Nephron (organoid): Measurements from ENCODE around the gene DOCK2.
A peak's percentile ranks its signal among the peaks of the same experiment; 100 is the strongest.

ENCODE experiments used
- H3K27ac Mint-ChIP-seq, 3 experiments: 2 replicates each; pipeline ENCODE4 v1.8.0; 2020; ENCODE audit warnings: mixed read lengths in 3 of 3, mild to moderate bottlenecking in 2 of 3, moderate library complexity in 1 of 3
- H3K27me3 Mint-ChIP-seq: 2 replicates; pipeline ENCODE4 v1.8.0; 2021; ENCODE audit warnings: low read depth, mild to moderate bottlenecking, moderate library complexity, mixed read lengths
- H3K36me3 Mint-ChIP-seq: 2 replicates; pipeline ENCODE4 v1.8.0; 2020; ENCODE audit warnings: low read depth, mixed read lengths
- H3K4me1 Mint-ChIP-seq: 2 replicates; pipeline ENCODE4 v1.8.0; 2020; ENCODE audit warnings: mixed read lengths
- H3K4me3 Mint-ChIP-seq, 3 experiments: 2 replicates each; pipeline ENCODE4 v1.8.0; 2020; ENCODE audit warnings: mild to moderate bottlenecking in 3 of 3, mixed read lengths in 3 of 3, moderate library complexity in 2 of 3
- H3K9me3 Mint-ChIP-seq: 2 replicates; pipeline ENCODE4 v1.8.0; 2020; ENCODE audit warnings: mixed read lengths
- CTCF ChIP-seq, 3 experiments: fragments of 200-600 bp; sonication (generic); IDR thresholded peaks; one replicate each; pipeline ENCODE4 v1.5.0; 2021; ENCODE audit warnings: antibody characterized with exemption in 3 of 3; ENCODE audit not compliant: unreplicated experiment in 3 of 3

Gene DOCK2

GRCh38 chr5:169695919-169696490 is 58.9 kb downstream of the DOCK2 start:
- Mint-ChIP-seq H3K9me3 (no peaks in the 10 kb centered on the region), H3K36me3 (no peaks in the 10 kb centered on the region), H3K27ac (peak overlapping the region in 1 of 3 experiments; percentile 50), H3K27me3 (peaks cover 32% of the 10 kb centered on the region), H3K4me3 (no peak overlapping the region), H3K4me1 (no peaks in the 10 kb centered on the region)
- no peak for TF ChIP-seq CTCF (IDR thresholded peaks at IDR 0.05; ENCODE audit: unreplicated experiment in 3 of 3)

GRCh38 chr5:169696621-169697510 is 59.8 kb downstream of the DOCK2 start:
- no peak overlapping the region for H3K4me3 Mint-ChIP-seq
- peak overlapping the region in 1 of 3 experiments; percentile 15 for H3K27ac Mint-ChIP-seq
- TF ChIP-seq CTCF (IDR thresholded peaks at IDR 0.05; ENCODE audit: unreplicated experiment in 3 of 3): no peak
- H3K4me1 Mint-ChIP-seq: no peaks in the 10 kb centered on the region
- H3K36me3 Mint-ChIP-seq: no peaks in the 10 kb centered on the region
- peaks cover 30% of the 10 kb centered on the region for H3K27me3 Mint-ChIP-seq
- no peaks in the 10 kb centered on the region for H3K9me3 Mint-ChIP-seq

- Mint-ChIP-seq H3K36me3 (no peaks in the 10 kb centered on the region), H3K27ac (peak overlapping the region in 1 of 3 experiments; percentile 15), H3K4me1 (no peaks in the 10 kb centered on the region), H3K9me3 (no peaks in the 10 kb centered on the region), H3K27me3 (peaks cover 30% of the 10 kb centered on the region), H3K4me3 (no peak overlapping the region)
- no peak for TF ChIP-seq CTCF (IDR thresholded peaks at IDR 0.05; ENCODE audit: unreplicated experiment in 3 of 3)
Measured at GRCh38 chr5:169697511-169697890, 60.4 kb downstream of the DOCK2 start.

- Mint-ChIP-seq H3K36me3 (no peaks in the 10 kb centered on the region), H3K27ac (no peak overlapping the region), H3K9me3 (no peaks in the 10 kb centered on the region), H3K27me3 (peaks cover 28% of the 10 kb centered on the region), H3K4me3 (no peak overlapping the region), H3K4me1 (peaks cover 4% of the 10 kb centered on the region)
- no peak for TF ChIP-seq CTCF (IDR thresholded peaks at IDR 0.05; ENCODE audit: unreplicated experiment in 3 of 3)
Measured at GRCh38 chr5:169697976-169698375, 60.9 kb downstream of the DOCK2 start.

- no peak overlapping the region for H3K4me3 Mint-ChIP-seq
- no peaks in the 10 kb centered on the region for H3K9me3 Mint-ChIP-seq
- H3K27me3 Mint-ChIP-seq: peaks cover 16% of the 10 kb centered on the region
- peaks cover 14% of the 10 kb centered on the region for H3K4me1 Mint-ChIP-seq
- no peak for TF ChIP-seq CTCF (IDR thresholded peaks at IDR 0.05; ENCODE audit: unreplicated experiment in 3 of 3)
- H3K27ac Mint-ChIP-seq: no peak overlapping the region
- no peaks in the 10 kb centered on the region for H3K36me3 Mint-ChIP-seq
Measured at GRCh38 chr5:169700611-169701010, 63.5 kb downstream of the DOCK2 start.
